HEK293T (cell line): ENCODE measurements around the gene GMPR2.

Experiments
- NFRKB ChIP-seq: fragments of 450-650 bp; IDR thresholded peaks from 2 replicates; pipeline ENCODE4 v1.6.1; 2016; ENCODE audit warnings: mild to moderate bottlenecking, moderate library complexity
- SP1 ChIP-seq: fragments of 450-650 bp; IDR thresholded peaks from 2 replicates; pipeline ENCODE4 v1.6.1; 2017

DNA sequence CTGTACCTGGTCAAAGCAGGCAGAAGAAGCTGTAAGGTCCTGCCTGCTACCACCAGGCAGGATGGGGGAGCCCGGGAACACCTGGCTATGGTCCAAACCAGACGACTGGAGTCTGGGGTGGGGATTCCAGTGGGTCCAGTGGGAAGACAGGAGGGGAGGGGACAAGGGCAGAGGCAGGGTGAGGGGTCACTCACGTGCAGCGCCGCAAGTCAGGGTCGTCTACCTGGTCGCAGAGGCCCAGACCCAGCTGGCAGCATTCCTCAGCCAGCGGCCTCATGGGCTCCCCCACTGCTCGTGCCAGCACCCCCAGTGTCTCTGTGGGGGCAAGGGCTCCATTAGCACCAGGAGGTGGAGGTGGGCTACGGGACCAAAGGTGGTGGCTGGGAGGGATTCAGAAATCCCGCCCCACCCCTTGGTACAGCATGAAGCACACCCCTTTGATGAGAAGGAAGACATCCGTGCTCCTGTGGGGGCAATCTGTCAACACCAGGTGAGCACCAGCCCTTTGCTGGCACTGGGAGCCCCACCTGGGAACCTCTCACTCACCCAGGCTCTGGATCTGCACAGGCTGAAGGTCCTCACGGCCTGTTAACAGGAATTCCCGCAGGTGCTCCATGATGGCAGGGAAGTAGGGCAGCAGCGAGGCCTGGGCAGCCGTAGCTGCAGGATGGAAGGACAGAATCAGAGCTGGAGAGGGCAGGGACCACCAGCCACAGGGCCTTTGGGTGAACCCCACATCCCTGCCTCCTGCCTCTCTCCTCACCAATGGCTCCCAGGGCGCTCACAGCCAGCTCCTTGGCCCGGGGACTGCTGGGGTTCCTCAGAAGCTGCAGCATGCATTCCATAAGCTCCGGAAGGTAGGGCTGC is 48.4 kb upstream of the GMPR2 start:
- TF ChIP-seq NFRKB (no peak), SP1 (no peak)
